Upper lobe of right lung (tissue), 1 donor: Measurements from ENCODE around the gene PLAC9. TPM values are rescaled to one million over a fixed set of nuclear protein-coding genes. Genes with fewer than 3 reads are reported as not detected.

Source experiments
- ATAC-seq: fragments of 200-7000 bp; cut with Tn5 transposase; one replicate; pipeline ENCODE4 v1.9.1; 2020; ENCODE audit warnings: mild to moderate bottlenecking, moderate library complexity
- DNase-seq: peaks from one replicate; pipeline ENCODE4 v3.0.0-alpha.2; 2020
- H3K27ac ChIP-seq: fragments of 200-600 bp; one replicate; pipeline ENCODE4 v1.8.0; 2022
- H3K27me3 ChIP-seq: fragments of 200-600 bp; one replicate; pipeline ENCODE4 v1.8.0; 2022; ENCODE audit warnings: mild to moderate bottlenecking
- H3K36me3 ChIP-seq: fragments of 200-600 bp; one replicate; pipeline ENCODE4 v1.8.0; 2022
- H3K4me1 ChIP-seq: fragments of 200-600 bp; one replicate; pipeline ENCODE4 v1.8.0; 2022
- H3K4me3 ChIP-seq: fragments of 200-600 bp; one replicate; pipeline ENCODE4 v1.8.0; 2022; ENCODE audit warnings: mild to moderate bottlenecking
- H3K9me3 ChIP-seq: fragments of 200-600 bp; one replicate; pipeline ENCODE4 v1.8.0; 2022
- CTCF ChIP-seq: fragments of 200-600 bp; IDR thresholded peaks from one replicate; pipeline ENCODE4 v1.8.0; 2022; ENCODE audit warnings: antibody characterized with exemption
- intact Hi-C: fragments of 100-400 bp; cut with DNase I; formaldehyde crosslinking; loops from one replicate; pipeline ENCODE4 v1.11.0; 2022
- total RNA-seq: library from RNA; stranded (reverse); fragmentation: NEBNext Ultra II Directional; extraction: Animal tissue kit (Norgen Biotek cat#: 25700); gene quantifications from one replicate; pipeline ENCODE4 v1.2.1, GENCODE V29; 2021
- donor health status: DM: no; HTN: yes; CAD: no; lungs with severe emphysema.

Gene PLAC9
- total RNA-seq, 1 donor from 2014 or later, result 24.1 TPM

- Histone ChIP-seq H3K4me3 (no peak overlapping the region), H3K4me1 (peaks cover 40% of the 10 kb centered on the region), H3K9me3 (no peaks in the 10 kb centered on the region), H3K27ac (no peak overlapping the region), H3K27me3 (no peaks in the 10 kb centered on the region), H3K36me3 (peaks cover 49% of the 10 kb centered on the region)
- ATAC-seq (no peak), DNase-seq (no peak)
- intact Hi-C loops, result no loop called here
- TF ChIP-seq CTCF, result no peak
These were observed 40.9 kb downstream of the PLAC9 start for GRCh38 chr10:80173466-80173865.

DNA sequence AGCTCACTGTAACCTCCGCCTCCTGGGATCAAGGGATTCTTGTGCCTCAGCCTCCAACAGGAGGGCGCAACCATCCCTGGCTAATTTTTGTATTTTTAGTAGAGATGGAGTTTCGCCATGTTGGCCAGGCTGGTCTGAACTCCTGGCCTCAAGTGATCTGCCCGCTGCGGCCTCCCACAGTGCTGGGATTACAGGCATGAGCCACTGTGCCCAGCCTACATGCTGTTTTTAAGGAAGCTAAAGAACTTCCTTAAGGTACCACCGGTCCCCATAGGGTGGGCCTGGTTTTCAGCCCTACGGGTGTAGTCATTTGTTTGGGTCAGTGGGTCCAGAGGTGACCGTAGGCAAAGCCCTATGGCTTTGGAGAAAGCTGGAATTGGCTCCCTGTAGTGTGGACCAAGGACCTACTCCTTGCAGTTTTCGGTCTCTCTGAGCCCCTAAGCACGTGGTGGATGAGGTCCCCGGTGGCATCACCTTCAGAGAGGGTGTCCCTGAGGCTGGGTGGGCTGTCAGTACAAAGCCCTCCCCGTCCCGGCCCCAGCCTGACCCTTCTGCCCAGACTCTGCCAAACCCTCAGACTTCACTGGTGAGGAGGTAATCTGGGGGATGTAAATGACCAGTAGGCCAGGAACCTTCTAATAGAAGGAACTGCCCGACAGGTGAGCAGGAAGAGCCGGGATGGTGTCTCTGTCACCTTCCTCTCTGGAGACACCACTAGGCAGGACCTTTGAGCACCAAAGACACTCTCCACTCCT lies 42.3 kb downstream of the PLAC9 start:
- TF ChIP-seq CTCF, result no peak
- no peaks in the 10 kb centered on the region for H3K9me3 ChIP-seq
- H3K27ac ChIP-seq, result no peak overlapping the region
- H3K4me3 ChIP-seq, result no peak overlapping the region
- peaks cover 45% of the 10 kb centered on the region for H3K4me1 ChIP-seq
- DNase-seq (no peak), ATAC-seq (no peak)
- intact Hi-C loops, result no loop called here
- peaks cover 37% of the 10 kb centered on the region for H3K36me3 ChIP-seq
- no peaks in the 10 kb centered on the region for H3K27me3 ChIP-seq

- ATAC-seq (no peak), DNase-seq (no peak)
- Histone ChIP-seq H3K4me1 (peaks cover 51% of the 10 kb centered on the region), H3K27me3 (no peaks in the 10 kb centered on the region), H3K9me3 (no peaks in the 10 kb centered on the region), H3K27ac (no peak overlapping the region), H3K4me3 (no peak overlapping the region), H3K36me3 (peaks cover 36% of the 10 kb centered on the region)
- intact Hi-C loops, result no loop called here
- TF ChIP-seq CTCF, result no peak
These were observed 44.0 kb downstream of the PLAC9 start for GRCh38 chr10:80176526-80176925.

DNA sequence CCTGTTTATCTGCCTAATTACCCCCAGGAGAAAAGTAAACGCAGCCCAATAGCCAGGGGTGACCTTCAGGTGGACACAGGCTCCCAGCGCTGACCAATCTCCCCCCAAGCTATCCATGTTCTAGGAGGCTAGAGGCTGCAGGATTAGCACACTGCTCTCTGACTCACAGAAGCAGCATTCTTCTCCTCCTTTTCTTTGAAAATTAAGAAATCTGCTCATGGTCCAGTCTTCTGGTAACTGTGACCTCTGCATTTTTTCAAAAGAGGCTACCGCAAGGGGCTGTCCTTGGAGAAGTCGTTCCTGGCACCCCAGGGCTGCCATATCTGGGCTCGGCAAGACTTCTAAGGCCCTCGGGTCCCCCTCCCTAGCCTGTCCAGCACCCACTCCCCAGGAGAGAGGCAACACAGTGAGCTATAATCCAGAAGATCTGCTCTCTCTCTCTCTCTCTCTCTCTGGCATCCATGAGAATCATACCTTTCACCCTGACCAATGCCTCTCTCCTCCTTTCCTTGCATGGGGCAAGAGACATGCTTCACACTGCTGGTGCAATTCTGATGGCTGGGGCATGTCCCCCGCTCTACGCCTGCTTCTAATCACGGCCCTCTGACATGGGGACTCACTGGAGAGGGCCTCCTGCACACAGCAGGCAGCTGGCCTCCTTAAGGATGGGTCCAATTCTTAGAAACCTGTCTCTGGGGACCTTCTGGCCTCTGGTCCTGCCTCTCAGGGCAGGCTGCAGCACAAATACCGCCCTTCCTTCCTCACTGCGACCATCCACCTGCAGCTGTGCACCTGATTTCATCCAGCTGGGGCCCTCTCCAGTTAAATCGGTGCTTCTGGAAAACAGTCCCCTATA lies 45.5 kb downstream of the PLAC9 start:
- no peaks in the 10 kb centered on the region for H3K27me3 ChIP-seq
- DNase-seq, result no peak
- peaks cover 42% of the 10 kb centered on the region for H3K4me1 ChIP-seq
- H3K4me3 ChIP-seq, result no peak overlapping the region
- peak; percentile 62 for ATAC-seq
- intact Hi-C loops, result no loop called here
- no peaks in the 10 kb centered on the region for H3K9me3 ChIP-seq
- no peak for TF ChIP-seq CTCF
- peaks cover 21% of the 10 kb centered on the region for H3K36me3 ChIP-seq
- H3K27ac ChIP-seq, result peak overlapping the region; percentile 47

DNA sequence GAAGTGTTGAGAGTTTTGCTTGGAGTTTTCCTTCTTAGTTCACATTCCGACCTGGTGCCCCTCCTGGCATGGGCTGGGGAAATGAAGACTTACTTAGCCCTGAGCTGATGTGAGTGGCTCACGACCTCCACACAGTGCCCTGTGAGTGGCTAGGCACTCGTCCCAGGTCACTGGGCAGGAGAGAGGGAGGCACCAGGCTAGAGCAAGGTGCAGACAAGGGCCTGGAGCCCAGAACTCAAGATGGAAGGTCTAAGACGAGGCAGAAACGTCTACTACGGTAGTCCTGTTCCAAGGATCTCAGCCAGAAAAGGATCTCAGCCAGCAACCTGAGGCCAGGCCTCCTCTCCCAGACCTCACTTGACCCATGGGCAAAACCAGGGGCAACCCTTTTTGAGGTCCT lies 50.5 kb downstream of the PLAC9 start:
- no peak for TF ChIP-seq CTCF
- intact Hi-C loops, result no loop called here
- DNase-seq (no peak), ATAC-seq (no peak)
- Histone ChIP-seq H3K4me1 (peaks cover 58% of the 10 kb centered on the region), H3K27ac (no peak overlapping the region), H3K36me3 (peaks cover 12% of the 10 kb centered on the region), H3K27me3 (no peaks in the 10 kb centered on the region), H3K9me3 (no peaks in the 10 kb centered on the region), H3K4me3 (no peak overlapping the region)
